Measurements from ENCODE around the gene ARHGEF38.

- TF ChIP-seq POLR2A (IDR thresholded peaks at IDR 0.05; ENCODE audit: low read depth, low read length) (no peak), POLR2AphosphoS5 (IDR thresholded peaks at IDR 0.05; ENCODE audit: low read depth, low read length) (no peak), SPI1 (IDR thresholded peaks at IDR 0.05; ENCODE audit: low read depth, low read length) (no peak), TAF1 (IDR thresholded peaks at IDR 0.05; ENCODE audit: low read depth, low read length) (no peak), PAX5 (IDR thresholded peaks at IDR 0.05; ENCODE audit: insufficient read depth, low read length, severe bottlenecking) (no peak), POU2F2 (IDR thresholded peaks at IDR 0.05; ENCODE audit: low read depth, low read length) (no peak)
These were observed 163.4 kb downstream of the ARHGEF38 start for GRCh38 chr4:105715692-105716278.

Measured in GM12891 (cell line).